Measurements from ENCODE around the gene AMIGO3. TPM values are rescaled to one million over a fixed set of nuclear protein-coding genes. Genes with fewer than 3 reads are reported as not detected.

Gene AMIGO3
- total RNA-seq, 2 donors from 2014 or later, result 1.4 to 12.4 TPM

- DNase-seq (ENCODE audit: low spot score), result no peak
- Histone ChIP-seq H3K27ac (no peak overlapping the region), H3K36me3 (no peaks in the 10 kb centered on the region)
These were observed 28.5 kb upstream of the AMIGO3 start for GRCh38 chr3:49747792-49748480.

GRCh38 chr3:49745986-49746385 is 26.5 kb upstream of the AMIGO3 start:
- H3K27ac ChIP-seq, result no peak overlapping the region
- WGBS, result 26% methylated on average over 2 of the region's 2 CpGs

More at GRCh38 chr3:49747792-49748480, 28.5 kb upstream of the AMIGO3 start:
- no peaks in the 10 kb centered on the region for H3K9me3 ChIP-seq
- H3K4me3 ChIP-seq, result no peak overlapping the region
- 76% methylated on average over 13 of the region's 13 CpGs for WGBS
- H3K27me3 ChIP-seq (replicated peaks; ENCODE audit: insufficient read depth), result no peaks in the 10 kb centered on the region
- intact Hi-C loops (cut with DNase I), result no loop called here
- no peaks in the 10 kb centered on the region for H3K4me1 ChIP-seq (replicated peaks)
- no peak for TF ChIP-seq CTCF (IDR thresholded peaks at IDR 0.05)
- no peak for TF ChIP-seq POLR2A (IDR thresholded peaks at IDR 0.05)
- no peak for TF ChIP-seq POLR2AphosphoS5 (IDR thresholded peaks at IDR 0.05)

GRCh38 chr3:49740427-49740826 is 20.9 kb upstream of the AMIGO3 start:
- TF ChIP-seq CTCF (IDR thresholded peaks at IDR 0.05) (no peak), POLR2AphosphoS5 (IDR thresholded peaks at IDR 0.05) (no peak), POLR2A (IDR thresholded peaks at IDR 0.05) (no peak)
- Histone ChIP-seq H3K9me3 (no peaks in the 10 kb centered on the region), H3K4me3 (no peak overlapping the region), H3K36me3 (peaks cover 0 to 6% of the 10 kb centered on the region in 2 donors), H3K4me1 (replicated peaks) (no peaks in the 10 kb centered on the region), H3K27me3 (replicated peaks; ENCODE audit: insufficient read depth) (no peaks in the 10 kb centered on the region), H3K27ac (no peak overlapping the region)
- DNase-seq (ENCODE audit: low spot score), result no peak
- intact Hi-C loops (cut with DNase I), result no loop called here

More at GRCh38 chr3:49745986-49746385, 26.5 kb upstream of the AMIGO3 start:
- no peak for DNase-seq (ENCODE audit: low spot score)
- Histone ChIP-seq H3K9me3 (no peaks in the 10 kb centered on the region), H3K4me3 (no peak overlapping the region), H3K36me3 (no peaks in the 10 kb centered on the region), H3K27me3 (replicated peaks; ENCODE audit: insufficient read depth) (no peaks in the 10 kb centered on the region), H3K4me1 (replicated peaks) (no peaks in the 10 kb centered on the region)
- intact Hi-C loops (cut with DNase I), result no loop called here
- TF ChIP-seq POLR2AphosphoS5 (IDR thresholded peaks at IDR 0.05), result peak; percentile 81
- no peak for TF ChIP-seq POLR2A (IDR thresholded peaks at IDR 0.05)
- TF ChIP-seq CTCF (IDR thresholded peaks at IDR 0.05), result peak in 1 of 4 experiments; percentile 7

- WGBS, result 95% methylated on average over 11 of the region's 11 CpGs
- no peak overlapping the region for H3K4me3 ChIP-seq
- TF ChIP-seq CTCF (IDR thresholded peaks at IDR 0.05) (no peak), POLR2A (IDR thresholded peaks at IDR 0.05) (no peak), POLR2AphosphoS5 (IDR thresholded peaks at IDR 0.05) (no peak)
- H3K27me3 ChIP-seq (replicated peaks; ENCODE audit: insufficient read depth), result no peaks in the 10 kb centered on the region
- no peak for DNase-seq (ENCODE audit: low spot score)
- no peak overlapping the region for H3K27ac ChIP-seq
- no peaks in the 10 kb centered on the region for H3K4me1 ChIP-seq (replicated peaks)
- intact Hi-C loops (cut with DNase I), result no loop called here
- no peaks in the 10 kb centered on the region for H3K9me3 ChIP-seq
- peaks cover 0 to 6% of the 10 kb centered on the region in 2 donors for H3K36me3 ChIP-seq
These were observed 18.7 kb upstream of the AMIGO3 start for GRCh38 chr3:49738067-49738713.

- Histone ChIP-seq H3K27ac (no peak overlapping the region), H3K4me1 (replicated peaks) (no peaks in the 10 kb centered on the region), H3K36me3 (peaks cover 4 to 6% of the 10 kb centered on the region in 2 donors), H3K4me3 (no peak overlapping the region), H3K27me3 (replicated peaks; ENCODE audit: insufficient read depth) (no peaks in the 10 kb centered on the region), H3K9me3 (no peaks in the 10 kb centered on the region)
- TF ChIP-seq CTCF (IDR thresholded peaks at IDR 0.05) (no peak), POLR2A (IDR thresholded peaks at IDR 0.05) (no peak), POLR2AphosphoS5 (IDR thresholded peaks at IDR 0.05) (no peak)
- DNase-seq (ENCODE audit: low spot score), result no peak
- WGBS, result 92% methylated on average over 6 of the region's 6 CpGs
- intact Hi-C loops (cut with DNase I), result no loop called here
These were observed 15.3 kb upstream of the AMIGO3 start for GRCh38 chr3:49734752-49735151.

Measured in prostate gland (tissue), 2 donors.